ENCODE results near the gene RASA3.

RASA3 gene

DNA sequence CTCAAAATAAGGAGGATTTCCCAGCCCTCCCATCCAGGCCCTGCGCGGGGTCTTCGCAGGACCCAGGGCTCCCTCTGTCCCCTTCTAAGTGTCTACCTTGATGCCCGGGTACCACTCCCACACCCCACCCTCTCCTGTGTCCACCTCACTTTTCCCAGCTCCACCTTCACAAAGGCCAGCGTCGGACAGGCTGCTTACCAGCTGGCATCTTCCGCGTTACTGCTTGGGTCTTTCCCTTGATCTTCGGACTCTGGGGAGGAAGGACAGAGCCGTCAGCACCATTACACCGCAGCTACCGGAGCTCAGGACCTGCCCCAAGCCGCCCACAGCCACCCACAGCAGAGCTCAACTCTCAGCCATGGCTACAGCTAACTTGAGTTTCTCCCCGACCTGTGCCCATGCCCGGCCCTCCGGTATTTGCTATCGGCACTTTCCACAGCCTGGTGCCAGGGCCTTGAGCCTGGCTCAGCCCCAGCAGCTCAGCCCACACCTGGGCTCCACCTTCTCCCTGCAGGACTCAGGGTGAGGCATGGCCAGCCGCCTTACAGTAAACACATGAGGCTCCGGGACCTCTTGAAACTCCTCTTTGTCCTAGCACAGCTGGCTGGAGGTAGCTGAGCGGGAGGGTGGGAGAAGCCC is 162.3 kb downstream of the RASA3 start:
- no peaks in the 10 kb centered on the region for H3K4me1 Mint-ChIP-seq (ENCODE audit: low read depth)
- no peak overlapping the region for H3K27ac Mint-ChIP-seq
- no peak overlapping the region for H3K4me3 Mint-ChIP-seq
- H3K36me3 Mint-ChIP-seq (ENCODE audit: low read depth): no peaks in the 10 kb centered on the region
- no peaks in the 10 kb centered on the region for H3K9me3 Mint-ChIP-seq
- no peaks in the 10 kb centered on the region for H3K27me3 Mint-ChIP-seq (ENCODE audit: low read depth)
- DNase-seq (ENCODE audit: low spot score): no peak

DNA sequence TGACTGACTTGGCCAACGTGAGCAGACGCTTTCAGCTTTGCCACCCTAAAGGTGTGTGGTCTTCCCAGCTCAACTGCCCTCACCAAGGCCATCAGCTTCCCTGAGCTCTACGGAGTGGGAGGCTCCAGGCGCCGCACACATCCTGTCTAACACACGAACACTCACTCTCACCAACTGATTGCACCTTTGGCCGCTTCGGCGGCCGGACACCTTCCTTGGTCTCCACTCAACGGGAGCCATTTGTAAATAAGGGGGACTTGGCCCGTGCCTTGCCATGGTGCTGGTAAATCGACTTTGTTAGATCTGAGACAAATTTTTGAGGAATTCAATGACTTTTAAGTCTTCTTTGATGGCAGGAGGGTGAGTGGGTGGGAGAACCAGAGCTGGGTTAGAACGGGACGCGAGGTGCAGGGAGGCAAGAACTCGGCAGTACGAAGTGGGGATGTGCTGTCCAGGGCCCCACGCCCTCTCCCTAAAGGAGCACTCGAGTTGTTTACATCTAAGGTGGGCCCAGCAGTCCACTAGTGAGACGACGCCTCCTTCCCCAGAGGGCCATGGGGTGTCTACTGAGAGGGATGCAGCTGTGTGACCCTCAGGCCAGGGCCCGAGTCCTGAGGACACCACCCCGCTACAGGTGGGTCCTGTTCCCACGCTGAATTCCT is 163.0 kb downstream of the RASA3 start:
- Mint-ChIP-seq H3K27me3 (ENCODE audit: low read depth) (no peaks in the 10 kb centered on the region), H3K27ac (no peak overlapping the region), H3K4me1 (ENCODE audit: low read depth) (no peaks in the 10 kb centered on the region), H3K36me3 (ENCODE audit: low read depth) (no peaks in the 10 kb centered on the region), H3K9me3 (no peaks in the 10 kb centered on the region), H3K4me3 (no peak overlapping the region)
- DNase-seq (ENCODE audit: low spot score): no peak

DNA sequence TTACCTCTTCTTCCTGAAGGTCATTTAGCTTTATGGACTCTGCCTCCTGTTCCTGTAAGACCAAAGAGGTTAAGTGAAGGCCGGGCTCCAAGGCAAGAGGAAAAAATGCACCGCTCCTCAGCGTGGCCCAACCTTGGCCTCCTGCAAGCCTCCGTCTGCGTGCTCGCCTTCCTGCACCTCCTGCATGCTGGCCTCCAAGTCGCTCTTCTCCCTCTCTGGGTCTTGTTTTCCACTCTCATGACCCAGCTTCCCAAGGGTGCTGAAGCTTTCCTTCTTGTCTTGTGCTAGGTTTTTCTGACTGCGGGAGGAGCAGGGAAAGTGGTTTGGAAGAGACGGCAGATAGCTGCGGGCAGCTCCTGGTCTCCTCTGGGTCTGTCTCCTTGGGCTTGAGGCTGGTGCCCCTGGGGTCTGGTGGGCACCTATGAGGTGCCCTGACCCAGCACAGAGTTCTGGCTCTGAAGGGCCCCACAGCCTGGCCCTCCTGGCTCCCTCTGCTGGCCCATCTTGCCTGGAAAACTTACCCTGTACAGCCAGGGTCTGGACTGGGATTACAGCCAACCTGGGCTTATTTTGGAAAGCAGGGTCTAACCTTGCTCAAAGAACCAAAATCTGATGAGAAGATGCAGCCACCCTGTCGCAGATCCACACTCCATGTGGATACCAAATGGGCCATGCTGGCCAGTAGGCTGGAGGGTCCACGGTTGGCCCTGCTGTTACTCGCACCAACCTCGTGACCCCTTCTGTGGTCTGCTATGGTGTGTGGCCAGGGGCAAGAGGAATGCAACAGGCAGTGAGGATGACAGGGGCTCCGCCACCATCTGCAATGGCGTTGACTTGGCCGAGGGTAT is 163.7 kb downstream of the RASA3 start:
- Mint-ChIP-seq H3K36me3 (ENCODE audit: low read depth) (no peaks in the 10 kb centered on the region), H3K27ac (no peak overlapping the region), H3K27me3 (ENCODE audit: low read depth) (no peaks in the 10 kb centered on the region), H3K4me3 (no peak overlapping the region), H3K4me1 (ENCODE audit: low read depth) (no peaks in the 10 kb centered on the region), H3K9me3 (no peaks in the 10 kb centered on the region)
- DNase-seq (ENCODE audit: low spot score): no peak

DNA sequence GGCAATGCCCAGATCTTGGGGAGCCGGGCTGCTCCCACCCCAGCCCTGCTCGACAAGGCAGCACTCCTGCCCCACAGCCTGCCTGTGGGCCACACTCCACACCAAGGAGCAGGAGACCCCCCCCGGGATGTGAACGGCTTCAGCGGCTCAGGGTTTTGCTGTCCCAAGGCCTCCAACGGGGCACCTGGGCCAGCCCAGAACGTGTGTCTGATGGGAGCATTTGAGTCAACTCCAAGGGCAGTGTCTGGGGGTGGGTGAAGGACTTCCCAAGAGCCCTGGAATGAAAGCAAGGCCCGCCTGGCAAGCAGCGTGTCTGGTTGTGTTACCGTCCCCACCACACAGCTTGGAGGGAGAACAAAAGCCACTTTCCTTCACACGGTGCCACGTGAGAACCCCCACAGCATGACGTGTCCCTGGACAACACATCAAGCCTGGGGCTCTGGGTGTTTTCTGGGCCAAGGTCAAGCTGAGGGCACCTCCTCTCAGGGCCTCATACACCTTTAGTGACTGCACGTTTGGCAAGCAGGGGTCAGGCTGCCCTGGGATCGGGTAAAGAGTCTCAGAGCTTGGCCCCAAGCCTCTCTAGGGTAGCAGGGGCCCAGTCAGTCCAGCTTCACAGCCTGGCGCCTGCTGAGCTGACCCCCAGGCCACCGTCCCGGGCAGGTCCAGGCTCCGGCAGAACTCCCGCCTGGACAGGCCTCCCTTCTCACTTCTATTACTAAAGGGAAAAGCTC is 164.5 kb downstream of the RASA3 start:
- no peak for DNase-seq (ENCODE audit: low spot score)
- no peaks in the 10 kb centered on the region for H3K36me3 Mint-ChIP-seq (ENCODE audit: low read depth)
- H3K27ac Mint-ChIP-seq: no peak overlapping the region
- H3K4me1 Mint-ChIP-seq (ENCODE audit: low read depth): no peaks in the 10 kb centered on the region
- H3K4me3 Mint-ChIP-seq: no peak overlapping the region
- no peaks in the 10 kb centered on the region for H3K9me3 Mint-ChIP-seq
- no peaks in the 10 kb centered on the region for H3K27me3 Mint-ChIP-seq (ENCODE audit: low read depth)

DNA sequence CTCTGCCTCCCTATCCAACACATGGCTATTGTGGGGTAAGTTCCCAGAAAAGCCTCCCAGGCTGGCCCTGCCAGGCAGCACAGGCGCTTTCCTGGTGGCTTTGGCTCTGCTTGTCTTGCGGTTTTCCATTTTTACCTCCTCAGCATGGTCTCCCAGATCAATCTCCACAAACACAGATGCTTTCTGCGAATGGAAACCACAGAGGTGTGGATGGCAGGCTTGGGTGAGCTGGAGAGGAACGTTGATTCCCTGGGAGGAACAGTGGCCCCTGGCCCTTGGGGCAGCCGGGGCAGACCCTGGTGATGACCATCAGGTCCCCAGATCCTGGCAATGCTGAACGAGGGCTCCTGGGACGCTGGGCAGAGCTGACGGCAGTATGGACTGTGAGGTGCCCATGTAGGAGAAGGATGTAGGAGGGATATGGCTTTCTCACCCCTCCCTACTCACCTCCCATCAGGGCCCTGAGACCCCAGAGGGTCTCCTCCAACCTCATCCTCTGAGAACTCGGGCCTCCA is 165.2 kb downstream of the RASA3 start:
- DNase-seq (ENCODE audit: low spot score): no peak
- Mint-ChIP-seq H3K27me3 (ENCODE audit: low read depth) (no peaks in the 10 kb centered on the region), H3K36me3 (ENCODE audit: low read depth) (no peaks in the 10 kb centered on the region), H3K4me3 (no peak overlapping the region), H3K4me1 (ENCODE audit: low read depth) (no peaks in the 10 kb centered on the region), H3K27ac (no peak overlapping the region), H3K9me3 (no peaks in the 10 kb centered on the region)

DNA sequence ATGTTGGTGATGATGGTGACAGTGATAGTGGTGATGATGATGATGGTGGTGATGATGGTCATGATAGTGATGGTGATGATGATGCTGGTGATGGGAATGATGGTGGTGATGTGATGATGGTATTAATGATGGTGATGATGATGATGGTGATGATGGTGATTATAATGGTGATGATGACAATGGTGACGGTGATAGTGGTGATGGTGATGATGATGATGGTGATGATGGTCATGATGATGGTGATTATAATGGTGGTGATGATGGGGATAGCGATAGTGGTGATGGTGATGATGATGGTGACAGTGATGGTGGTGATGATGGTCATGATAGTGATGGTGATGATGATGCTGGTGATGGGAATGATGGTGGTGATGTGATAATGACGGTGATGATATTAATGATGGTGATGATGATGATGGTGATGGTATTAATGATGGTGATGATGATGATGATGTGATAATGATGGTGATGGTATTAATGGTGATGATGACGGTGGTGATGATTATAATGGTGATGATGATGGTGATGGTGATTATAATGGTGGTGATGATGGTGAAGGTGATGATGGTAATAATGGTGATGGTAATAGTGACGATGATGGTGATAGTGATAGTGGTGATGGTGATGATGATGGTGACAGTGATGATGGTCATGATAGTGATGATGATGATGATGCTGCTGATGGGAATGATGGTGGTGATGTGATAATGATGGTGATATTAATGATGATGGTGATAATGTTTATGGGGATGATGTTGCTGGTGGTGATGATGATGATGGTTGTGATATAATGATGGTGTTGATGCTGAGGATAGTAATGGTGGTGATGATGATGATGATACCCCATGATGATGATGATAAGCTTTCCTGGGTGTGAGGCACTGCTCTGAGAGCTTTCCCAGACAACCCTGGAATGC is 166.2 kb downstream of the RASA3 start:
- Mint-ChIP-seq H3K27ac (no peak overlapping the region), H3K4me1 (ENCODE audit: low read depth) (no peaks in the 10 kb centered on the region), H3K27me3 (ENCODE audit: low read depth) (no peaks in the 10 kb centered on the region), H3K9me3 (no peaks in the 10 kb centered on the region), H3K36me3 (ENCODE audit: low read depth) (no peaks in the 10 kb centered on the region), H3K4me3 (no peak overlapping the region)
- no peak for DNase-seq (ENCODE audit: low spot score)

DNA sequence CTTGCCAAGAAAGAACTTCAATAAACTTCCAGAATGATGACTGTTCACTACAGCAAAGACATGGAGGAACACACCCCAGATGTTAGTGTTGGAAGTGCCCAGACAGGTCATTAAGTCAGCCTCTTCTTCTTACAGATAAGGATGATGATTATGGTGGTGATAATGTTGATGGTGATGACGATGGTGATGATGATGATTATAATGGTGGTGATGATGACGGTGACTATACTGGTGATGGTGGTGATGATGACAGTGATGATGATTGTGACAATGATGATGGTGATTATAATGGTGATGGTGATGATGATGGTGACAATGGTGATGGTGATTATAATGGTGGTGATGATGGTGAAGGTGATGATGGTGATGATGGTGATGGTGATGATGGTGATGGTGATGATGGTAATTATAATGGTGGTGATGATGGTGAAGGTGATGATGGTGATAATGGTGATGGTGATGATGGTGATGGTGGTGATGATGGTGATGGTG is 167.0 kb downstream of the RASA3 start:
- Mint-ChIP-seq H3K4me1 (ENCODE audit: low read depth) (no peaks in the 10 kb centered on the region), H3K27me3 (ENCODE audit: low read depth) (no peaks in the 10 kb centered on the region), H3K9me3 (peaks cover 2% of the 10 kb centered on the region), H3K36me3 (ENCODE audit: low read depth) (peaks cover under 1% of the 10 kb centered on the region), H3K4me3 (no peak overlapping the region), H3K27ac (no peak overlapping the region)
- DNase-seq (ENCODE audit: low spot score): no peak

DNA sequence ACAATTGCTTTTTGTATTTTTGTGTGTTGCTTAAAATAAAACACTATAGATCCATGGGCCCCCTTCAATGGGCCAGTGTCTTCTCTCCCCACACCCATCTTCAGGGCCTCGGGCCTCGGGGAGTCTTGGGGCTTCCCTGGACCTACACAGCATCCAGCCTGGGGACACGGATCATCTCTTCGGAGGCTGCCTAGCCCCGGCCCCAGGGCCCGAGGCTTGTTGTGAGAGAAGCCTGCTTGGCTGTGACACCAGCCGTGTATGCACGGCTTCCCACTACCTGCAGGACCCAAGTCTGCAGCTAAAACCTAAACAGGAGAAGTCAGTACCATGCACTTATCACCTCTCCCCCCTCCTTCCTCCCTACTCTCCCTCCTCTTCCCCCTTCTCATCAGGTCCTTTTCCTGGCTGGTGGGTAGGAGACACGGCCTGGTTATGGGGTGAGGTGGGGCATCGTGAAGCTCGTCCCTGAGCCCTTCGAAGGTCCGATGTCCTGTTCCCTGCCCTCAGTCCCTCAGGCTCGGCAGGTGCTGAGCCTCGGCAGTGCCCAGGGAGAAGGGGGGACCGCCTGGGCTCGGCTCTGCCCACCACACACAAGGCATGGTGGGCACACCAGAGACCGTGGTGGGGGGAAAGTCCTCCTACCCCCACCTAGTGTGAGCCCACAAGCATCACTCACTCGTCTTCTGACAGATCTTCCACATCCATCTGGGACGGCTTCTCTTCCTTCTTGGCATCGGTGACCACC is 168.0 kb downstream of the RASA3 start:
- peaks cover 3% of the 10 kb centered on the region for H3K36me3 Mint-ChIP-seq (ENCODE audit: low read depth)
- no peaks in the 10 kb centered on the region for H3K4me1 Mint-ChIP-seq (ENCODE audit: low read depth)
- H3K9me3 Mint-ChIP-seq: peaks cover 5% of the 10 kb centered on the region
- no peaks in the 10 kb centered on the region for H3K27me3 Mint-ChIP-seq (ENCODE audit: low read depth)
- no peak overlapping the region for H3K27ac Mint-ChIP-seq
- DNase-seq (ENCODE audit: low spot score): no peak
- no peak overlapping the region for H3K4me3 Mint-ChIP-seq

DNA sequence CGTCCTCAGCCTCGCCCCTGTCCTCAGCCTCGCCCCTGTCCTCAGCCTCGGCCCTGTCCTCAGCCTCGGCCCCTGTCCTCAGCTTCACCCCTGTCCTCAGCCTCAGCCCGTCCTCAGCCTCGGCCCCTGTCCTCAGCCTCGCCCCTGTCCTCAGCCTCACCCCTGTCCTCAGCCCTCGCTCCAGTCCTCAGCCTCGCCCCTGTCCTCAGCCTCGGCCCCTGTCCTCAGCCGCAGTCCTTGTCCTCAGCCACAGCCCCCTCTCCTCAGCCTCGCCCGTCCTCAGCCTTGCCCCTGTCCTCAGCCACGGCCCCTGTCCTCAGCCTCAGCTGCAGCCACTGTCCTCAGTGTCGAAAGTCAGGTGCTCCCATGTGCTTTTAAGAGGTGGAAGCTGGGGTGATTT is 169.0 kb downstream of the RASA3 start:
- H3K27ac Mint-ChIP-seq: no peak overlapping the region
- no peak for DNase-seq (ENCODE audit: low spot score)
- peaks cover 15% of the 10 kb centered on the region for H3K9me3 Mint-ChIP-seq
- no peaks in the 10 kb centered on the region for H3K27me3 Mint-ChIP-seq (ENCODE audit: low read depth)
- H3K36me3 Mint-ChIP-seq (ENCODE audit: low read depth): peaks cover 6% of the 10 kb centered on the region
- no peak overlapping the region for H3K4me3 Mint-ChIP-seq
- no peaks in the 10 kb centered on the region for H3K4me1 Mint-ChIP-seq (ENCODE audit: low read depth)

DNA sequence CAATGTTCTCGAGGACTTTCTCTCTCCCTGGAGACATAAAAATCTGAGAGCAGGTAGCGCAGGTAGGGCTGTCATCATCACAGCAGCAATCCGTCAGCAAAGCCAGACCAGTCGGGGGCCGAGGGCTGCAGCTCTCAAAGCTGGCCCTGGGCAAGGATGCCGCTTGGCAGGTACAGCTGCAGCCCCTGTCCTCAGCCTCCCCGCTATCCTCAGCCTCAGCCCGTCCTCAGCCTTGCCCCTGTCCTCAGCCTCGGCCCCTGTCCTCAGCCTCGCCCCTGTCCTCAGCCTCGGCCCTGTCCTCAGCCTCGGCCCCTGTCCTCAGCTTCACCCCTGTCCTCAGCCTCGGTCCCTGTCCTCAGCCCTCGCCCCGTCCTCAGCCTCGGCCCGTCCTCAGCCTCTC is 169.4 kb downstream of the RASA3 start:
- Mint-ChIP-seq H3K36me3 (ENCODE audit: low read depth) (peaks cover 6% of the 10 kb centered on the region), H3K27me3 (ENCODE audit: low read depth) (no peaks in the 10 kb centered on the region), H3K27ac (no peak overlapping the region), H3K4me3 (no peak overlapping the region), H3K4me1 (ENCODE audit: low read depth) (no peaks in the 10 kb centered on the region), H3K9me3 (peaks cover 19% of the 10 kb centered on the region)
- DNase-seq (ENCODE audit: low spot score): no peak

DNA sequence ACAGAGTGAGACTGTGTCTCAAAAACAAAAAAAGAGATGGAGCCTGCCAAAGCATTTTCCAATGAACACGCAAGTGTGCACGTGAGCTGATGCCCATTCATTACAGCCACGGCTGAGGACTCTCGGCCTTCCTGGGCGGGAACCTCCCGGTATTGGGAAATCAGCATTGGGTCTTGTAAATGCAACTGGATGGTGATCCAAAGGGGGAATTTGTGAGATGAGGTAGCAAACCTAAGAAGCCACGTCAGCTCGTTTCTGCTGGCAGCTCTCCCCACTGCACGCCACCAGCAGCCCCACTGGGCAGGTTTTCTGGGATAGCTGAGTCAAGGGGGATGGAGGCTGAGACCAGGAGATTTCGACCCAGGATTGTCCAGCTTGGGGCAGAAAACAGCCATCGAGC is 170.0 kb downstream of the RASA3 start:
- Mint-ChIP-seq H3K9me3 (peaks cover 23% of the 10 kb centered on the region), H3K36me3 (ENCODE audit: low read depth) (peaks cover 6% of the 10 kb centered on the region), H3K4me1 (ENCODE audit: low read depth) (no peaks in the 10 kb centered on the region), H3K27ac (no peak overlapping the region), H3K4me3 (no peak overlapping the region), H3K27me3 (ENCODE audit: low read depth) (no peaks in the 10 kb centered on the region)
- DNase-seq (ENCODE audit: low spot score): no peak

DNA sequence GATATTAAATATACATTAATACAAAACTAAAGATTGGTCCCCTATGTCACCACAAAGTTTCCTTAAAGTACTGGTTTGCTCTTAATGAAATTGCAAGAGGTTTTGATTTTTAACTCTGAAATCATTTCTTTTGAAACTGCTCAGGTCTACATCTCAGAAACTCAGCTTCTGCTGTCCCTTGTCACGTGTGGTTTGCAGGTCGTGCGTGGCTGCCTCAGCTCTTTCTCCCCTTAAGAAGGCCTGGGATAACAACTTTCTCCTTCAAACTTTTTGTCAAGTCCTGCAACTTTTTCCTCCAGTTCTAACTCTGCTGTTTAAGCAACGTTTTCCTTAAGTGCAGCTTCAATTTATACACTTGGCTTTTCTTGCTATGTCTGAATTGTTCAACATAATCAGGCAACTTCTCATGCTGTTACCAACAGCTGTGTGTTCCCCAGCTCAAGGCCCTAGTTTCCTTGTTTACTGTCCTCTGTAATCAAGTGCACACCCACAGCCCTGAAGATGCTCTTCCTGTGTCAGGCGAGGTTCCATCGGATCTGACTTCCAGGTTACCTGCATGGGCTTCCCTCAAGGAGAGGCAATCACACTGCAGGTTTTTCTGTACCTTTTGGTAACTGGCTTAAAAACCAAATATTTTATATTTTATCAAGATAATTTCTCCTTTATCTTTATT is 172.0 kb downstream of the RASA3 start:
- Mint-ChIP-seq H3K36me3 (ENCODE audit: low read depth) (peaks cover 8% of the 10 kb centered on the region), H3K9me3 (peaks cover 30% of the 10 kb centered on the region), H3K4me1 (ENCODE audit: low read depth) (no peaks in the 10 kb centered on the region), H3K4me3 (no peak overlapping the region), H3K27ac (no peak overlapping the region), H3K27me3 (ENCODE audit: low read depth) (no peaks in the 10 kb centered on the region)
- no peak for DNase-seq (ENCODE audit: low spot score)

All from T-helper 2 cell treated with Interferon-gamma antibody and Interleukin-4, amounts not matched to agents 5 μg/mL and 100 μg/mL, for 36 hours (primary cell).